C4-2B (cell line): Measurements from ENCODE around the gene EOLA1.

Experiments used
- CTCF ChIP-seq: fragments of 450-650 bp; conservative IDR thresholded peaks from 2 replicates; pipeline ENCODE4 v1.5.1; 2017; ENCODE audit warnings: mild to moderate bottlenecking
- ZFX ChIP-seq: fragments of 450-650 bp; IDR thresholded peaks from 2 replicates; pipeline ENCODE4 v1.6.1; 2017

GRCh38 chrX:149539283-149540130, 1.3 kb upstream of the EOLA1 start:
- TF ChIP-seq CTCF (no peak), ZFX (no peak)
